ENCODE data around the gene TSBP1. TPM values are rescaled to one million over a fixed set of nuclear protein-coding genes. Genes with fewer than 3 reads are reported as not detected.
"Not testable (repeated sequence)": the region's sequence is repeated elsewhere in the genome, so short reads cannot be mapped to it uniquely, and the experiment has no call there.

TSBP1 gene
- total RNA-seq, 1 experiment from 2014 or later: not detected

DNA sequence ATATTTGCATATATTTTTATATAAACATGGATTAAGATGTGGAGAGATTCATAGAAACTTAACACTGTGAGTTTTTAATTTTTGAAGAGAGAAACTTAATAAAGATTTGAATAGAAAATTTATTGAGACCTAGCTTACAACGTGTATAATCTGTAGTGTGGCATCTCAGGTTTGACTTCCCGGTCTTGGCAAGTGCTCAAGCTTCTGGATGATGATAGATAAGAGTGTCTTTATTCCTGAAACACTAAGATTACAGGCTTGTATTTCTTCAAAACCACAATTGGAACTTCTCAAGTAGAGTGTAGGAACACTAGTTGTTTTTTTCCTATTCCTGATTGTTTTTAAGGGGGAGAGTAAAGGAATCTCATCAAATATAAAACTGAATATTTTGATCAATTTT, 83.3 kb downstream of the TSBP1 start:
- H3K27me3 ChIP-seq (replicated peaks; ENCODE audit: insufficient read depth, low read depth, low read length, poor library complexity): no peaks in the 10 kb centered on the region
- intact Hi-C loops (cut with micrococcal nuclease; ENCODE audit: unreplicated experiment): no loop called here
- peaks cover 20% of the 10 kb centered on the region for H3K4me1 ChIP-seq (ENCODE audit: insufficient read depth, low read length, poor library complexity, severe bottlenecking)
- no peak overlapping the region for H3K27ac ChIP-seq (ENCODE audit: low read depth, low read length, poor library complexity, severe bottlenecking)
- no peaks in the 10 kb centered on the region for H3K9me3 ChIP-seq (ENCODE audit: low read depth, low read length, poor library complexity, severe bottlenecking)
- no TSS peak for BruUV-seq (replicated peaks)
- H3K36me3 ChIP-seq (ENCODE audit: insufficient read depth, low read length, poor library complexity, severe bottlenecking): no peaks in the 10 kb centered on the region
- TF ChIP-seq, protein P1, sequence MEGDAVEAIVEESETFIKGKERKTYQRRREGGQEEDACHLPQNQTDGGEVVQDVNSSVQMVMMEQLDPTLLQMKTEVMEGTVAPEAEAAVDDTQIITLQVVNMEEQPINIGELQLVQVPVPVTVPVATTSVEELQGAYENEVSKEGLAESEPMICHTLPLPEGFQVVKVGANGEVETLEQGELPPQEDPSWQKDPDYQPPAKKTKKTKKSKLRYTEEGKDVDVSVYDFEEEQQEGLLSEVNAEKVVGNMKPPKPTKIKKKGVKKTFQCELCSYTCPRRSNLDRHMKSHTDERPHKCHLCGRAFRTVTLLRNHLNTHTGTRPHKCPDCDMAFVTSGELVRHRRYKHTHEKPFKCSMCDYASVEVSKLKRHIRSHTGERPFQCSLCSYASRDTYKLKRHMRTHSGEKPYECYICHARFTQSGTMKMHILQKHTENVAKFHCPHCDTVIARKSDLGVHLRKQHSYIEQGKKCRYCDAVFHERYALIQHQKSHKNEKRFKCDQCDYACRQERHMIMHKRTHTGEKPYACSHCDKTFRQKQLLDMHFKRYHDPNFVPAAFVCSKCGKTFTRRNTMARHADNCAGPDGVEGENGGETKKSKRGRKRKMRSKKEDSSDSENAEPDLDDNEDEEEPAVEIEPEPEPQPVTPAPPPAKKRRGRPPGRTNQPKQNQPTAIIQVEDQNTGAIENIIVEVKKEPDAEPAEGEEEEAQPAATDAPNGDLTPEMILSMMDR (conservative IDR thresholded peaks at IDR 0.05; ENCODE audit: low read depth, low read length): no peak
- no peak for TF ChIP-seq EZH2 (IDR thresholded peaks at IDR 0.05; ENCODE audit: borderline replicate concordance, low read depth, low read length, poor library complexity, severe bottlenecking)
- ChIA-PET CTCF (no interaction called here), POLR2A (ENCODE audit: low non-redundant PET) (no interaction called here)
- no peak for DNase-seq (ENCODE audit: low spot score)
- H3K4me3 ChIP-seq (ENCODE audit: low read depth, low read length, poor library complexity, severe bottlenecking): no peak overlapping the region

DNA sequence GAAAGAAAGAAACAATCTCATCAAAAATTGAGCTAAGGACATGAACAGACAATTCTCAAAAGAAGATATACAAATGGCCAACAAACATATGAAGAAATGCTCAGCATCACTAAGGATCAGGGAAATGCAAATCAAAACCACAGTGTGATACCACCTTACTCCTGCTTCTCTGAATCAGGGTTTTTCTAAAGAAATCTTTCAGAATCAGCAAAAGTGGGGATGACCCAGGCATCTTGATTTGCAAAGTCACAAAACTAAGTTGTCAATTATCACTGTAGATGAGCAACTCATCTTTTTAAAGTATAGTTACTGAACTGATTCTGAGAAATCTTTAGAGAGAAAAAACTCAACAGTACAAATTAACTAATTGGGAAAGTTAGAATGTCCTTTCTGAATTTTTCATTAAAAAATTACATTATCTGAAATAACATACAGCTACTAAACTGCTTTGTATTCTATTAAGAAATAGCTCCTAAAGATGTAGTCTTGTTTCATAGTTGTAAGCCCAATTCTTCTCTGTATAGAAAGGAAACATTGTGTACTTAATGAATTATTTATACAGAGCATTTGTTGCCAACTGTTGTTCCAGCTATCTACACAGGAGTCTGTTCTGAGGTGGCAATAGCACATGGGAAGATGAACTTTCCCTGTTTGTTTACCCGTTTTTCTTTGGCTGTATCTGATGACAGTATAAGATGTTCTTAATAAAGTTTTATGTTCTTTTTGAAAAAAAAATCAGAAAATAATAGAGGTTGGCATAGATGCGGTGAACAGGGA, 97.7 kb downstream of the TSBP1 start:
- H3K4me1 ChIP-seq (ENCODE audit: insufficient read depth, low read length, poor library complexity, severe bottlenecking); DNase-seq (ENCODE audit: low spot score); CTCF ChIA-PET; H3K36me3 ChIP-seq (ENCODE audit: insufficient read depth, low read length, poor library complexity, severe bottlenecking); BruUV-seq (replicated peaks); H3K4me3 ChIP-seq (ENCODE audit: low read depth, low read length, poor library complexity, severe bottlenecking); H3K27ac ChIP-seq (ENCODE audit: low read depth, low read length, poor library complexity, severe bottlenecking); H3K27me3 ChIP-seq (replicated peaks; ENCODE audit: insufficient read depth, low read depth, low read length, poor library complexity); POLR2A ChIA-PET (ENCODE audit: low non-redundant PET); H3K9me3 ChIP-seq (ENCODE audit: low read depth, low read length, poor library complexity, severe bottlenecking); intact Hi-C loops (cut with micrococcal nuclease; ENCODE audit: unreplicated experiment): not testable (repeated sequence)

DNA sequence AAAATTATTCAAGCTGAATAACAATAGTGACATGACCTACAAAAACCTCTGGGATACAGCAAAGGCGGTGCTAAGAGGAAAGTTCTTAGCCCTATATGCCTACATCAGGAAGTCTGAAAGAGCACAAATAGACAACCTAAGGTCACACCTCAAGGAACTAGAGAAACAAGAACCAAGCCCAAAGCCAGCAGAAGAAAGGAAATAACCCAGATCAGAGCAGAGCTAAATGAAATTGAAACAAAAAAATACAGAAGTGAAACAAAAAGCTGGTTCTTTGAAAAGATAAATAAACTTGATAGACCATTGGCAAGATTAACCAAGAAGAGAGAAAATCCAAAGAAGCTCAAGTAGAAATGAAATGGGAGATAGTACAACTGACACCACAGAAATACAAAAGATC, 100.3 kb downstream of the TSBP1 start:
- H3K36me3 ChIP-seq (ENCODE audit: insufficient read depth, low read length, poor library complexity, severe bottlenecking): no peaks in the 10 kb centered on the region
- no peak overlapping the region for H3K4me3 ChIP-seq (ENCODE audit: low read depth, low read length, poor library complexity, severe bottlenecking)
- no TSS peak for BruUV-seq (replicated peaks)
- POLR2A ChIA-PET (ENCODE audit: low non-redundant PET): no interaction called here
- no peaks in the 10 kb centered on the region for H3K9me3 ChIP-seq (ENCODE audit: low read depth, low read length, poor library complexity, severe bottlenecking)
- no peaks in the 10 kb centered on the region for H3K4me1 ChIP-seq (ENCODE audit: insufficient read depth, low read length, poor library complexity, severe bottlenecking)
- DNase-seq (ENCODE audit: low spot score): no peak
- no peak overlapping the region for H3K27ac ChIP-seq (ENCODE audit: low read depth, low read length, poor library complexity, severe bottlenecking)
- no peaks in the 10 kb centered on the region for H3K27me3 ChIP-seq (replicated peaks; ENCODE audit: insufficient read depth, low read depth, low read length, poor library complexity)
- TF ChIP-seq, protein P1 (conservative IDR thresholded peaks at IDR 0.05; ENCODE audit: low read depth, low read length): no peak
- TF ChIP-seq EZH2 (IDR thresholded peaks at IDR 0.05; ENCODE audit: borderline replicate concordance, low read depth, low read length, poor library complexity, severe bottlenecking): no peak
- intact Hi-C loops (cut with micrococcal nuclease; ENCODE audit: unreplicated experiment): no loop called here
- CTCF ChIA-PET: no interaction called here

DNA sequence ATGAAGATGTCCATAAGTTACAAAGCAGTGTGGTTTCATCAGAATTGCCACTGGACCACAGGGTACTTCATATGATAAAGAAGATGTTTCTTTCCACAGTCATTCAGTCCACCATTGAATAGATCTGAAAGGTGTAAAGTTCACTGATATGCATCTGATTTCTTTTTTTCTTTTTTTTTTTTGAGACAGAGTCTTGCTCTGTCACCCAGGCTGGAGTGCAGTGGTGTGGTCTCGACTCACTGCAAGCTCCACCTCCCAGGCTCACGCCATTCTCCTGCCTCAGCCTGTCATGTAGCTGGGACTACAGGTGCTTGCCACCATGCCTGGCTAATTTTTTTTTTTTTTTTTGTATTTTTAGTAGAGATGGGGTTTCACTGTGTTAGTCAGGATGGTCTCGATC, 103.2 kb downstream of the TSBP1 start:
- H3K36me3 ChIP-seq (ENCODE audit: insufficient read depth, low read length, poor library complexity, severe bottlenecking); H3K4me3 ChIP-seq (ENCODE audit: low read depth, low read length, poor library complexity, severe bottlenecking); H3K27me3 ChIP-seq (replicated peaks; ENCODE audit: insufficient read depth, low read depth, low read length, poor library complexity); H3K4me1 ChIP-seq (ENCODE audit: insufficient read depth, low read length, poor library complexity, severe bottlenecking); DNase-seq (ENCODE audit: low spot score); H3K9me3 ChIP-seq (ENCODE audit: low read depth, low read length, poor library complexity, severe bottlenecking); BruUV-seq (replicated peaks); CTCF ChIA-PET; intact Hi-C loops (cut with micrococcal nuclease; ENCODE audit: unreplicated experiment); H3K27ac ChIP-seq (ENCODE audit: low read depth, low read length, poor library complexity, severe bottlenecking); POLR2A ChIA-PET (ENCODE audit: low non-redundant PET): not testable (repeated sequence)

Data from A673 (cell line).